ENCODE data around the gene SEL1L3. TPM values are rescaled to one million over a fixed set of nuclear protein-coding genes. Genes with fewer than 3 reads are reported as not detected.

The SEL1L3 gene
- total and polyA plus RNA-seq, 2 of the 13 experiments (the other 11 are each of a cell fraction or from before 2014, with no cell fraction given), result 0.28 to 1.1 TPM

DNA sequence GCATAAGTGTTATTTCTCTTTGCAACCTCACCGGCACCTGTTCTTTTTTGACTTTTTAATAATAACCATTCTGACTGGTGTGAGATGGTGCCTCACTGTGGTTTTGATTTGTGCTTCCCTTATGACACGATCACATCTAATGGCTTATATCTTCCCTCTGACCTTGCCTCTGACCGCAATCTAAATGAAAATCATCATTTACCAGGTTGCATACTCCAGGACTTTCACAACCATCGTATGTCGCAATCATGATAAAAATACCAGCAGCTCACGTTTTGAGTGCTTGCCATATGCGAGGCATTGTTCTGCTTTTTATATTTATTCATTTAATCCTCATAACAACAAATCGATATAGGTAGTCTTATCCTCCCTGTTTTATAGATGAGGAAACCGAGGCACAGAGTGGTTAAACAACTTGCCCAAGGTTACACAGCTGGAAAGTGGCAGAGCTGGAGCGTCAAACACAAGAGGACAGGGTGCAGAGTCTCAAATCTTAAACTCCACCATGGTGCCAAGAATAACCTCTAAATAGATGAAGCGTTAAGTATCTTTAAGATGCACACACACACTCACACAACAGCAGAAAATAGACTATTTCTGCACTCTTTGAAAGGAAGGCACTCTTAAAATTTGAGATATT, 102.2 kb downstream of the SEL1L3 start:
- no peak overlapping the region for H3K4me3 ChIP-seq (replicated peaks in 1 of 3; ENCODE audit: insufficient read depth in 1 of 3, low read depth in 2 of 3, low read length in 3 of 3)
- no peaks in the 10 kb centered on the region for H3K79me2 ChIP-seq (ENCODE audit: insufficient read depth, low read length)
- DNase-seq (ENCODE audit: low spot score) (no peak), FAIRE-seq (no peak), ATAC-seq (no peak)
- H3K9ac ChIP-seq (ENCODE audit: insufficient read depth, low read depth, low read length), result no peak overlapping the region
- in situ Hi-C loops (cut with HindIII; ENCODE audit: extremely low pct_ligation_motif_present, low pct_unique_long_range_greater_than_20kb), result loop anchor here (25.0 kb wide), 1 partner anchor 223 kb away; no protein-coding TSS in a partner anchor
- intact Hi-C loops (cut with micrococcal nuclease; ENCODE audit: unreplicated experiment), result no loop called here
- no peaks in the 10 kb centered on the region for H4K20me1 ChIP-seq (ENCODE audit: insufficient read depth, low read length)
- peaks cover 12% of the 10 kb centered on the region for H3K4me1 ChIP-seq (ENCODE audit: insufficient read depth, low read length)
- H3K27ac ChIP-seq (ENCODE audit: extremely low read length, insufficient read depth, low read length), result no peak overlapping the region
- H3K4me2 ChIP-seq (ENCODE audit: low read depth, low read length), result no peak overlapping the region
- 56% methylated on average over 11 of the region's 11 CpGs for WGBS (ENCODE audit: low lambda C conversion rate)
- no peak overlapping the region for H2AFZ ChIP-seq (ENCODE audit: low read length)
- CTCF ChIA-PET (ENCODE audit: low intra/inter-chr PET ratio, low total read pairs), result no interaction called here
- no TSS peak for BruUV-seq (replicated peaks)
- no peaks in the 10 kb centered on the region for H3K36me3 ChIP-seq (replicated peaks in 1 of 2; ENCODE audit: control insufficient read depth in 1 of 2, insufficient read depth in 2 of 2, low read length in 2 of 2)
- TF ChIP-seq ZNF530 (CRISPR knock-in tag; IDR thresholded peaks at IDR 0.05; ENCODE audit: low read depth) (no peak), ZNF510 (CRISPR knock-in tag; IDR thresholded peaks at IDR 0.05; ENCODE audit: low read depth) (no peak), ZNF232 (CRISPR knock-in tag; IDR thresholded peaks at IDR 0.05; ENCODE audit: borderline replicate concordance) (no peak), CEBPG (CRISPR knock-in tag; IDR thresholded peaks at IDR 0.05) (peak; percentile 69), ZNF781 (CRISPR knock-in tag; IDR thresholded peaks at IDR 0.05; ENCODE audit: borderline replicate concordance, not compliant biosample characterization) (no peak), CEBPB (IDR thresholded peaks at IDR 0.05; ENCODE audit: borderline replicate concordance, low read depth, low read length) (peak; percentile 96), BHLHE40 (IDR thresholded peaks at IDR 0.05; ENCODE audit: low read length) (peak; percentile 48; the same call in 1 of the 2 replicates), PRMT3 (CRISPR knock-in tag; IDR thresholded peaks at IDR 0.05; ENCODE audit: borderline replicate concordance, low read depth) (no peak)
- no peaks in the 10 kb centered on the region for H3K9me3 ChIP-seq (ENCODE audit: low read length)
- no peaks in the 10 kb centered on the region for H3K27me3 ChIP-seq (ENCODE audit: control insufficient read depth in 1 of 2, insufficient read depth in 2 of 2, low read length in 2 of 2)
- POLR2A ChIA-PET, result no interaction called here

GRCh38 chr4:25760048-25760447, 102.7 kb downstream of the SEL1L3 start:
- Histone ChIP-seq H3K27me3 (ENCODE audit: control insufficient read depth in 1 of 2, insufficient read depth in 2 of 2, low read length in 2 of 2) (no peaks in the 10 kb centered on the region), H3K27ac (ENCODE audit: extremely low read length, insufficient read depth, low read length) (no peak overlapping the region), H3K9me3 (ENCODE audit: low read length) (no peaks in the 10 kb centered on the region), H3K79me2 (ENCODE audit: insufficient read depth, low read length) (no peaks in the 10 kb centered on the region), H3K4me1 (ENCODE audit: insufficient read depth, low read length) (peaks cover 12% of the 10 kb centered on the region), H2AFZ (ENCODE audit: low read length) (no peak overlapping the region), H3K36me3 (replicated peaks in 1 of 2; ENCODE audit: control insufficient read depth in 1 of 2, insufficient read depth in 2 of 2, low read length in 2 of 2) (no peaks in the 10 kb centered on the region), H3K9ac (ENCODE audit: insufficient read depth, low read depth, low read length) (no peak overlapping the region), H3K4me2 (ENCODE audit: low read depth, low read length) (no peak overlapping the region), H3K4me3 (replicated peaks in 1 of 3; ENCODE audit: insufficient read depth in 1 of 3, low read depth in 2 of 3, low read length in 3 of 3) (no peak overlapping the region), H4K20me1 (ENCODE audit: insufficient read depth, low read length) (no peaks in the 10 kb centered on the region)
- ATAC-seq (no peak), FAIRE-seq (no peak), DNase-seq (ENCODE audit: low spot score) (no peak)
- in situ Hi-C loops (cut with HindIII; ENCODE audit: extremely low pct_ligation_motif_present, low pct_unique_long_range_greater_than_20kb) (loop anchor here (25.0 kb wide), 1 partner anchor 223 kb away; no protein-coding TSS in a partner anchor), intact Hi-C loops (cut with micrococcal nuclease; ENCODE audit: unreplicated experiment) (no loop called here)
- no TSS peak for BruUV-seq (replicated peaks)
- CTCF ChIA-PET (ENCODE audit: low intra/inter-chr PET ratio, low total read pairs), result no interaction called here
- WGBS (ENCODE audit: low lambda C conversion rate), result 39% methylated on average over 4 of the region's 4 CpGs
- TF ChIP-seq RBAK (CRISPR knock-in tag; IDR thresholded peaks at IDR 0.05) (no peak), ATF7 (IDR thresholded peaks at IDR 0.05) (peak; percentile 65), ATF7 (CRISPR knock-in tag; IDR thresholded peaks at IDR 0.05) (no peak)
- POLR2A ChIA-PET, result no interaction called here

Data from HepG2 (cell line).